SK-N-SH treated with all-trans-retinoic acid at 6 μM for 48 hours (cell line): ENCODE data around the gene TRIM71.

Experiments
- ATAC-seq: fragments of 200-7000 bp; cut with Tn5 transposase; 3 replicates; pipeline ENCODE4 v1.9.1; 2020; ENCODE audit warnings: mild to moderate bottlenecking, moderate library complexity
- ARNTL ChIP-seq: fragments of 450-650 bp; formaldehyde crosslinking; IDR thresholded peaks from 2 replicates; pipeline ENCODE4 v1.5.0; 2020; ENCODE audit warnings: low read depth, mild to moderate bottlenecking, moderate library complexity, borderline replicate concordance
- BACH2 ChIP-seq: fragments of 250-450 bp; sonication (Bioruptor Pico); IDR thresholded peaks from 2 replicates; pipeline ENCODE4 v1.9.0; 2021; ENCODE audit warnings: mild to moderate bottlenecking, borderline replicate concordance
- CREB5 ChIP-seq: fragments of 250-450 bp; sonication (Bioruptor Pico); IDR thresholded peaks from 2 replicates; pipeline ENCODE4 v1.5.1; 2020; ENCODE audit warnings: low read depth, mild to moderate bottlenecking, moderate library complexity
- CSDC2 ChIP-seq: fragments of 250-450 bp; sonication (Bioruptor Pico); IDR thresholded peaks from 2 replicates; pipeline ENCODE4 v1.5.0; 2020; ENCODE audit warnings: mild to moderate bottlenecking, moderate library complexity
- CSRNP3 ChIP-seq: fragments of 250-450 bp; sonication (Bioruptor Pico); IDR thresholded peaks from 2 replicates; pipeline ENCODE4 v1.5.1; 2021; ENCODE audit warnings: mild to moderate bottlenecking, moderate library complexity
- ESRRG ChIP-seq: fragments of 250-450 bp; sonication (Bioruptor Pico); IDR thresholded peaks from 2 replicates; pipeline ENCODE4 v1.6.1; 2021; ENCODE audit warnings: mild to moderate bottlenecking
- GLIS3 ChIP-seq: fragments of 250-450 bp; sonication (Bioruptor Pico); IDR thresholded peaks from 2 replicates; pipeline ENCODE4 v1.5.0; 2020; ENCODE audit warnings: mild to moderate bottlenecking, moderate library complexity
- ISL1 ChIP-seq: fragments of 250-450 bp; sonication (Bioruptor Pico); IDR thresholded peaks from 2 replicates; pipeline ENCODE4 v2.1.2; 2022; ENCODE audit warnings: mild to moderate bottlenecking, moderate library complexity
- OSR1 ChIP-seq: fragments of 250-450 bp; sonication (Bioruptor Pico); IDR thresholded peaks from 2 replicates; pipeline ENCODE4 v1.8.0; 2022; ENCODE audit warnings: moderate library complexity, mild to moderate bottlenecking, inconsistent platforms
- PATZ1 ChIP-seq: fragments of 250-450 bp; sonication (Bioruptor Pico); IDR thresholded peaks from 2 replicates; pipeline ENCODE4 v1.8.0; 2020; ENCODE audit warnings: mild to moderate bottlenecking, moderate library complexity, borderline replicate concordance
- POU6F1 ChIP-seq: fragments of 250-450 bp; sonication (Bioruptor Pico); IDR thresholded peaks from 2 replicates; pipeline ENCODE4 v1.8.0; 2021; ENCODE audit warnings: low read depth, mild to moderate bottlenecking, moderate library complexity, borderline replicate concordance
- PPARA ChIP-seq: fragments of 250-450 bp; sonication (Bioruptor Pico); IDR thresholded peaks from 2 replicates; pipeline ENCODE4 v1.5.0; 2020; ENCODE audit warnings: mild to moderate bottlenecking, borderline replicate concordance
- RARB ChIP-seq: fragments of 250-450 bp; sonication (Bioruptor Pico); IDR thresholded peaks from 2 replicates; pipeline ENCODE4 v1.8.0; 2021; ENCODE audit warnings: mild to moderate bottlenecking, moderate library complexity
- SNAI2 ChIP-seq: fragments of 250-450 bp; sonication (Bioruptor Pico); IDR thresholded peaks from 2 replicates; pipeline ENCODE4 v1.5.0; 2020; ENCODE audit warnings: mild to moderate bottlenecking, moderate library complexity
- TOX ChIP-seq: fragments of 250-450 bp; sonication (Bioruptor Pico); IDR thresholded peaks from 2 replicates; pipeline ENCODE4 v1.8.0; 2021; ENCODE audit warnings: mild to moderate bottlenecking, moderate library complexity, borderline replicate concordance
- TSHZ2 ChIP-seq: fragments of 250-450 bp; sonication (Bioruptor Pico); IDR thresholded peaks from 2 replicates; pipeline ENCODE4 v1.5.0; 2020; ENCODE audit warnings: mild to moderate bottlenecking, moderate library complexity
- ZC3H10 ChIP-seq: fragments of 250-450 bp; sonication (Bioruptor Pico); IDR thresholded peaks from 2 replicates; pipeline ENCODE4 v1.5.1; 2021; ENCODE audit warnings: mild to moderate bottlenecking, moderate library complexity
- ZFP3 ChIP-seq: fragments of 250-450 bp; sonication (Bioruptor Pico); IDR thresholded peaks from 2 replicates; pipeline ENCODE4 v1.5.0; 2020; ENCODE audit warnings: mild to moderate bottlenecking, moderate library complexity
- ZFP30 ChIP-seq: fragments of 450-650 bp; formaldehyde crosslinking; IDR thresholded peaks from 2 replicates; pipeline ENCODE4 v1.5.0; 2022; ENCODE audit warnings: mild to moderate bottlenecking, moderate library complexity
- ZNF565 ChIP-seq: fragments of 450-650 bp; formaldehyde crosslinking; conservative IDR thresholded peaks from 2 replicates; pipeline ENCODE4 v1.5.0; 2020; ENCODE audit warnings: low read depth, mild to moderate bottlenecking, moderate library complexity
- ZNF70 ChIP-seq: fragments of 450-650 bp; formaldehyde crosslinking; IDR thresholded peaks from 2 replicates; pipeline ENCODE4 v1.5.0; 2020; ENCODE audit warnings: mild to moderate bottlenecking, moderate library complexity

Gene TRIM71

GRCh38 chr3:32859604-32860237 is 41.9 kb downstream of the TRIM71 start:
- TF ChIP-seq POU6F1 (CRISPR knock-in tag) (no peak), ZNF70 (no peak), ZFP30 (CRISPR knock-in tag) (no peak), ZNF565 (no peak), PATZ1 (no peak), ESRRG (CRISPR knock-in tag) (no peak), PPARA (CRISPR knock-in tag) (no peak), GLIS3 (CRISPR knock-in tag) (no peak), TOX (CRISPR knock-in tag) (no peak), ZC3H10 (CRISPR knock-in tag) (no peak), ARNTL (CRISPR knock-in tag) (no peak), RARB (CRISPR knock-in tag) (no peak), BACH2 (CRISPR knock-in tag) (no peak)
- TF ChIP-seq, all 23 proteins: peak for 0
- ATAC-seq: no peak

GRCh38 chr3:32860499-32860898 is 42.7 kb downstream of the TRIM71 start:
- no peak for ATAC-seq
- TF ChIP-seq RARB (CRISPR knock-in tag) (no peak), PPARA (CRISPR knock-in tag) (no peak), ARNTL (CRISPR knock-in tag) (no peak), OSR1 (CRISPR knock-in tag) (no peak), ISL1 (no peak), ZNF70 (no peak), CREB5 (CRISPR knock-in tag) (no peak), ZFP3 (CRISPR knock-in tag) (no peak), CSRNP3 (no peak), ZNF565 (no peak), PATZ1 (no peak), CSDC2 (CRISPR knock-in tag) (no peak), BACH2 (CRISPR knock-in tag) (no peak), TSHZ2 (no peak), SNAI2 (CRISPR knock-in tag) (no peak), ESRRG (CRISPR knock-in tag) (no peak), GLIS3 (CRISPR knock-in tag) (no peak), ZFP30 (CRISPR knock-in tag) (no peak), ZC3H10 (CRISPR knock-in tag) (no peak)
